Endothelial cell of umbilical vein (primary cell): ENCODE results near the gene PLA2G6. TPM values are rescaled to one million over a fixed set of nuclear protein-coding genes. Genes with fewer than 3 reads are reported as not detected.

Experiments used
- BruUV-seq: library from RNA; stranded (reverse); fragments of 400-500 nt; replicated peaks from 2 replicates; lab custom pipeline; 2021; lab: Mats Ljungman, UMichigan
- CTCF ChIA-PET: fragments of 300-600, 350-600 bp; sonication (Branson Sonifier 250); formaldehyde crosslinking; loops from one replicate; lab custom pipeline; 2021; ENCODE audit warnings: antibody characterized with exemption, inconsistent platforms; lab: Charles Lee
- POLR2A ChIA-PET: fragments of 300-600, 350-600 bp; sonication (Branson Sonifier 250); formaldehyde crosslinking; loops from one replicate; lab custom pipeline; 2021; ENCODE audit warnings: antibody characterized with exemption, inconsistent platforms; lab: Charles Lee
- DNase-seq: peaks from one replicate; pipeline ENCODE4 v3.0.0-alpha.2; 2011; ENCODE audit warnings: low read depth, low spot score
- FAIRE-seq: peaks from 2 replicates; lab custom pipeline; 2011; peaks lifted over from hg19 to GRCh38; lab: Jason Lieb, UNC
- H2AFZ ChIP-seq: 2 replicates; pipeline ENCODE4 v1.6.0; 2012; ENCODE audit warnings: low read depth, low read length, control low read depth, inconsistent platforms
- H3K27ac ChIP-seq: 2 replicates; pipeline ENCODE4 v1.5.1; 2011; ENCODE audit warnings: low read depth, mild to moderate bottlenecking, control low read depth, low read length, moderate library complexity; ENCODE audit not compliant: insufficient read depth
- H3K27me3 ChIP-seq, 2 experiments: 2 replicates each; pipeline versions ENCODE4 v1.6.0 to v1.6.1; 2011; ENCODE audit warnings: low read length in 2 of 2, mixed read lengths in 1 of 2; ENCODE audit not compliant: control insufficient read depth in 2 of 2, insufficient read depth in 2 of 2
- H3K36me3 ChIP-seq, 2 experiments: 2 replicates in 1 of 2; 3 replicates in 1 of 2; pipeline ENCODE4 v1.5.1; 2011; ENCODE audit warnings: low read length in 2 of 2, mild to moderate bottlenecking in 1 of 2, moderate library complexity in 1 of 2; ENCODE audit not compliant: control insufficient read depth in 2 of 2, insufficient read depth in 2 of 2; ENCODE audit errors: extremely low read depth in 1 of 2
- H3K4me1 ChIP-seq: 3 replicates; pipeline ENCODE4 v1.5.1; 2011; ENCODE audit warnings: mild to moderate bottlenecking, low read length; ENCODE audit not compliant: control insufficient read depth, insufficient read depth; ENCODE audit errors: extremely low read depth
- H3K4me2 ChIP-seq: 2 replicates; pipeline ENCODE4 v1.6.1; 2011; ENCODE audit warnings: low read length, control low read depth, mixed read lengths; ENCODE audit not compliant: insufficient read depth
- H3K4me3 ChIP-seq, 3 experiments: fragments of 200-600 bp in 1 of 3; sonication (generic), shearing (Covaris generic) in 1 of 3; replicated peaks in 1 of 3; 2 replicates each; pipeline ENCODE4 v1.5.1; 2011 to 2016; ENCODE audit warnings: control low read depth in 3 of 3, low read length in 3 of 3, mild to moderate bottlenecking in 2 of 3, inconsistent platforms in 1 of 3, low read depth in 1 of 3, moderate library complexity in 1 of 3; ENCODE audit not compliant: insufficient read depth in 1 of 3
- H3K79me2 ChIP-seq: 2 replicates; pipeline ENCODE4 v1.6.0; 2012; ENCODE audit warnings: low read length, inconsistent platforms; ENCODE audit not compliant: control insufficient read depth, insufficient read depth
- H3K9ac ChIP-seq: replicated peaks from 2 replicates; pipeline ENCODE3; 2011; ENCODE audit warnings: low read length, control low read depth; ENCODE audit not compliant: insufficient read depth; ENCODE audit errors: extremely low read depth
- H3K9me1 ChIP-seq: replicated peaks from 3 replicates; pipeline ENCODE4 v1.6.0; 2011; ENCODE audit warnings: mild to moderate bottlenecking, low read length; ENCODE audit not compliant: control insufficient read depth, insufficient read depth; ENCODE audit errors: extremely low read depth
- H3K9me3 ChIP-seq: replicated peaks from 2 replicates; pipeline ENCODE4 v1.5.1; 2012; ENCODE audit warnings: low read length, inconsistent platforms; ENCODE audit not compliant: control insufficient read depth, insufficient read depth
- H4K20me1 ChIP-seq: replicated peaks from 2 replicates; pipeline ENCODE3; 2011; ENCODE audit warnings: mild to moderate bottlenecking, low read length; ENCODE audit not compliant: control insufficient read depth, insufficient read depth; ENCODE audit errors: extremely low read depth
- CTCF ChIP-seq, 2 donors: IDR thresholded peaks; 1 replicate in 1 of 2; 2 replicates in 1 of 2; pipeline ENCODE4 v1.5.1; 2011; ENCODE audit warnings: low read length in 2 of 2, mild to moderate bottlenecking in 2 of 2, moderate library complexity in 2 of 2, control low read depth in 1 of 2, inconsistent platforms in 1 of 2, low read depth in 1 of 2; ENCODE audit not compliant: insufficient read depth in 1 of 2; ENCODE audit errors: extremely low read depth in 1 of 2
- EZH2 ChIP-seq: IDR thresholded peaks from 2 replicates; pipeline ENCODE4 v1.6.1; 2012; ENCODE audit warnings: borderline replicate concordance, low read depth, mild to moderate bottlenecking, moderate library complexity, low read length, inconsistent platforms; ENCODE audit not compliant: severe bottlenecking
- FOS ChIP-seq: IDR thresholded peaks from 2 replicates; pipeline ENCODE4 v1.6.1; 2011; ENCODE audit warnings: mild to moderate bottlenecking, low read length, moderate library complexity, borderline replicate concordance; ENCODE audit not compliant: insufficient read depth
- GATA2 ChIP-seq: IDR thresholded peaks from 2 replicates; pipeline ENCODE4 v1.7.0; 2011; ENCODE audit warnings: low read depth, mild to moderate bottlenecking, moderate library complexity, mixed read lengths, low read length; ENCODE audit not compliant: insufficient read length, insufficient read depth
- JUN ChIP-seq: IDR thresholded peaks from 2 replicates; pipeline ENCODE4 v1.6.1; 2011; ENCODE audit warnings: borderline replicate concordance, low read depth; ENCODE audit not compliant: insufficient read length, insufficient read depth
- MAX ChIP-seq: IDR thresholded peaks from 2 replicates; pipeline ENCODE4 v1.6.1; 2011; ENCODE audit not compliant: insufficient read depth, insufficient read length
- MYC ChIP-seq: IDR thresholded peaks from one replicate; pipeline ENCODE4 v1.6.1; 2011; ENCODE audit warnings: mild to moderate bottlenecking, low read depth, low read length
- POLR2A ChIP-seq: IDR thresholded peaks from 2 replicates; pipeline ENCODE4 v1.6.1; 2012; ENCODE audit warnings: low read depth, mild to moderate bottlenecking, control low read depth, low read length
- POLR2AphosphoS5 ChIP-seq: IDR thresholded peaks from 2 replicates; pipeline ENCODE4 v1.6.1; 2012; ENCODE audit warnings: low read depth, mild to moderate bottlenecking, control low read depth, low read length, moderate library complexity; ENCODE audit not compliant: insufficient read depth
- dilution Hi-C: fragments of 300-500 bp; cut with MboI; formaldehyde crosslinking; loops from one replicate; pipeline ENCODE4 v1.15.0; 2019; ENCODE audit warnings: low sequenced_read_pairs; ENCODE audit not compliant: extremely low pct_ligation_motif_present
- intact Hi-C: fragments of 100-400 bp; cut with micrococcal nuclease; formaldehyde crosslinking; loops from one replicate; pipeline ENCODE4 v1.10.0; 2022
- polyA plus RNA-seq, 4 experiments: library from polyadenylated mRNA; depleted of rRNA in 3 of 4; stranded (reverse) in 3 of 4; unstranded in 1 of 4; fragments of >200 nt; gene quantifications; 2 replicates each; pipeline versions ENCODE4 v1.2.1 to v1.2.3, GENCODE V29; 2011 to 2012; ENCODE audit warnings: missing spikeins in 1 of 4
- total RNA-seq: library from RNA; stranded (reverse); gene quantifications from 2 replicates; pipeline ENCODE4 v1.2.3, GENCODE V29; 2021

PLA2G6 gene
- total and polyA plus RNA-seq, 2 donors (not counting 3 experiments of a cell fraction or from before 2014, with no cell fraction given), result 6.6 to 10.3 TPM

GRCh38 chr22:38088629-38089473 lies 92.8 kb downstream of the PLA2G6 start:
- dilution Hi-C loops (no loop called here), intact Hi-C loops (no loop called here)
- Histone ChIP-seq H3K4me3 (no peak overlapping the region), H3K9me1 (no peaks in the 10 kb centered on the region), H3K36me3 (no peaks in the 10 kb centered on the region), H3K27ac (no peak overlapping the region), H3K9me3 (no peaks in the 10 kb centered on the region), H3K27me3 (peaks cover 6 to 12% of the 10 kb centered on the region in 2 experiments), H3K4me2 (peak overlapping the region; percentile 40), H4K20me1 (no peaks in the 10 kb centered on the region), H3K4me1 (no peaks in the 10 kb centered on the region), H3K9ac (no peak overlapping the region), H2AFZ (no peak overlapping the region), H3K79me2 (no peaks in the 10 kb centered on the region)
- TF ChIP-seq JUN (no peak), MYC (no peak), POLR2A (no peak), EZH2 (no peak), CTCF (IDR thresholded peaks at IDR 0.05; ENCODE audit: extremely low read depth in 1 of 2, insufficient read depth in 1 of 2, low read depth in 1 of 2, low read length in 2 of 2) (no peak), POLR2AphosphoS5 (no peak), GATA2 (no peak), MAX (no peak), FOS (no peak)
- ChIA-PET POLR2A (no interaction called here), CTCF (interaction anchor here (1.1 to 1.6 kb wide), 3 partner anchors 9 to 12 kb away, joined by 3 to 5 read pairs (median 3); no protein-coding TSS in a partner anchor)
- DNase-seq (no peak), FAIRE-seq (no peak)
- no TSS peak for BruUV-seq
